Medulla oblongata (tissue), 1 donor: Measurements from ENCODE around the gene EXOSC2.

Experiments used
- DNase-seq: peaks from one replicate; pipeline ENCODE4 v3.0.0-alpha.2; 2015; ENCODE audit errors: extremely low spot score

EXOSC2 gene

GRCh38 chr9:130693426-130694191, at the start of gene EXOSC2:
Gene EXOSC2, plus strand, starts transcription at chr9:130693780. Its CDS starts 12 bp downstream, at chr9:130693792.
- peak; percentile 99 for DNase-seq

GRCh38 chr9:130651221-130651620, 42.4 kb upstream of the EXOSC2 start:
- no peak for DNase-seq

- DNase-seq: no peak
Observed at GRCh38 chr9:130651752-130652151, 41.8 kb upstream of the EXOSC2 start.

DNA sequence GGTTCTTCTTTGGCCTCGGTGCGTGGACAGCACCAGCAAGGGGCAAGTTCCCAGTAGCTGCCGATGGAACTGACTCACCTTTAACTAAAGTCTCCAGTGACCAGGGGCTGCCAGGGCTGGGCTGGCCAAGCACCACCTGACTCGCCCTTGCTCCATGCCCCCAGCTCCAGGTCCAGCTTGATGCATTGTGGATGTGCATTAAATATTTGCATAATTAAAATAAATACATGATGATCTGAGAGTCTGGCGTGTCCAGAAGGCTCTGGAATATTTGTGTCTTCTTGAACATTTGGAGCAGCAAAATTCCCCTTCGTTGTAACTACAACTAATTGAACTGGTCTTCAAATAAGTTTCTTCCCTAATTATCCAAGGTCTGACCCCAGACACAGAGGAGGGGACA, 38.7 kb upstream of the EXOSC2 start:
- DNase-seq: no peak

- DNase-seq: no peak
Observed at GRCh38 chr9:130658893-130659698, 34.5 kb upstream of the EXOSC2 start.

DNA sequence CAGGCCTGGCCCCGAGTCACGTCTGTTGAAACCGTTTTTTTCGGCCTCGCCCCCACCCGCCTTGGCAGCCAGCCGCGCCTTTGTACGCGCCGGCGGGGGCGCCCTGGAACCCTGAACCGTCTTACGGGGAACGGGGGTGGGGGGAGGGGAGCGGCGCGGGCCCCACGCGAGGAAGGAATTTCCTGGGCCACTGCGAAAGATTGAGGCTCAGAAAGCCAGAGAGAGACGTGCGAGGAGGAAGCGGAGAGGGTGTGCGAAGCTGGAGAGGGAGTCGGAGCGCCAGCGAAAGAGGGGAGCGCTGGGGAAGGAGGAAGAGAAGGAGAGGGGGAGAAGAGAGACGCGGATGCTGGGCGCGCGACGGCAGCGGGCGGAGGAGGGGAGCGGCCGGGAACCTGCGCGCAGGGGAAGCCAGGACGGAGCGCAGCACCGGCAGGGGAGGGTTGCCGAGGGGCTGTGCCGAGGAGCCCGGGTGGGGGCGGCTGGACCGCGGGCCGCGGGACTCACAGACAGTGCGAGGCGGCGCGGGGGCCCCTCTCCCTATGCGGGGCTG, 33.8 kb upstream of the EXOSC2 start:
- no peak for DNase-seq

DNA sequence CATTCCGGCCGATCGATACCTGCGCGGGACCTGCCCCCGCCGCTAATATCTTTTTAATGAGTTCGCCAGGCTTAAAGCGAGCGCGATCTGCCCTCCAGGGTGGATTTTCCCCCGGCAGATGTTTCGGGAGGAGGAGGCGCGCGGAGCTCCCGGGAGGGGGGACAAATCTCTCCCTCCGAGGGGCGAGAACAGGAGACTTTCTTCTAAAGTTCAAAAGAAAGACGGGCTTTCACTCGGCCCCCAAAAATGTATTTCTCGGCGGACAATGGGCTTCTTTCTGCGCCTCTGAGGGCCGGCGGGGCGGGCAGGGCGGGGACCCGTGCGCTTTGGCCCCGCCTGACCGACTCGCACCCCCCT, 33.3 kb upstream of the EXOSC2 start:
- DNase-seq: no peak

DNA sequence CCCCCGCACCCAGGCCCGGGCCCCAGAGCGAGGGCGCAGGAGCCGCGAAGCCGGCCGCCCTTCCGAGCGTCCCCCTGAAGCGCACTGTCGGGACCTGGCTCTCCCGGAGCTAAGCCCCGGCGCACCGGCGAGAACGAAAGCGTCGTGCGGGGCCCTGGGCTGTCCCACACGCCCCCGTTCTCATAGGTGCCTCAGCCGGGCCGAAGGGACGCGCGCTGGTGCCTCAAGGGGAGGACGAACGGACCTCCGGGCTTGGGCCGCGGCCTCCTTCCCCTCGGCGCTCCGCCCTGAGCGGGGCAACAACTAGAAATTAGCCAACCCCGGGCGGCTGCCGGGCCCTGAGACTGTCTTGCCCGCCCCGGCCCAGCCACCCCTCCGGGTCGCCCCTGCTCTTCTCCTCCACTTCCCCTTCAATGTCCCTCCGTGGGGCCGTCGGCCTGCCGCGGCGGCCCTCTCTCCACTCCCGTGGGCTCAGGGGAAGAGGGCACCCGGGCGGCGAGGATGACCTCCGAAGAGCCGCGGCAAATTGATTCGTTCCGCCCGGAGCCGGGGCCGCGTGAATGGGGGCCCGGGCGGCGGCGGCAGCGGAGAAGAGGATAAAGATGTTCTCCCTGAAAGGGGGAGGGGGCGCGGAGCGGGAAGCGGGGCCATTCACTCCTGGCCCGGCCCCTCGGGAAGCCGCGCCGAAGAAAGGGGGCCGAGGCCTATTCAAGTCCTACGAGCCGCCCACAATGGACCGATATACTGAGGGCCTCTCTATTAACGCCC, 32.7 kb upstream of the EXOSC2 start:
- DNase-seq: no peak

DNA sequence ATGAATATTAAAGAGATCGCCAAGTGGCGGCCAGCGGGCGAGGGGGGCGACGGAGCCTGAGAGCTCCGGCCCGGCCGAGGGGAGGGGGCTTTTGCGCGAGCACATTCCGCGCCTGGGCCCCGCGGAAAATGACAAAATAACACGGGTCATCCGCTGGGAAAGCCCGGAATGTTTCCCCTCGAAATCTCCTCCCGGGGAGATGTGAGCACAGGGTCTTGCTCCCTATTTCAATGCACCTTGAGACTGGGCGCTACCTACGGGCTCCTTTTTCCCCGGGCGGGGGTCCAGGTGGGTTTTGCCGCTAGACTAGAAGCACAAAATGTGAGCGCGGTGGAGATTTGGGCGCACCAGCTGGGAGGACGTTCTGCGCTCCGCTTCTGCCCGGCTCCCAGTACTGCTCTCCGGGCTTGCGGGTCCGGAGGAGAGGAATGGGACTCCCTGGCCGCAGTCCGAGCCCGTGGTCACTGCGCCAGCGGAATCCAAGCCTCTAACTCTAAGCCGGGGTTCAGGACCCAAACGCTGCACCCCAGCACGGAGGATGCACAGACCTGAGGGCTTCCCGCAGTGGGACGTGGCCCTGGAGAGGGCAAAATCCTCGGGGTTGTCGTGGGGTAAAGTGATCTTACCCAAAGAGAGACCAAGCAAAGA, 32.0 kb upstream of the EXOSC2 start:
- DNase-seq: no peak

GRCh38 chr9:130662099-130662969, 31.2 kb upstream of the EXOSC2 start:
- DNase-seq: no peak

DNA sequence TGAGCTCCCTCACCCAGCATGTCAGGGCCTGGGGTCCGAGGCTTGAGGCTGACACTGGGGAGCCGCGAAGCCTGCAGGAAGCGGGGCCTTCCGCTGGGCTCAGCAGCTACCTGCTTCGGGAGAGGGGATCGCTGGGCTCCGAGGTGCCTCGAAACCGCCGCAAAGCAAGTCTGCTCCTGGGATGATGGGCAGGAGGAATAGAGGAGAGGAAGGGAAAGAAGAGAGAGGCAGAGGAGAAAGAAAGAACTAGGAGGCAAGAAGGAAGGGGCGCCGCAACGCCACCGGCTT, 30.7 kb upstream of the EXOSC2 start:
- DNase-seq: no peak

- no peak for DNase-seq
Observed at GRCh38 chr9:130663258-130663976, 30.2 kb upstream of the EXOSC2 start.

- no peak for DNase-seq
Observed at GRCh38 chr9:130663977-130664250, 29.7 kb upstream of the EXOSC2 start.

- DNase-seq: no peak
Observed at GRCh38 chr9:130664251-130665028, 29.1 kb upstream of the EXOSC2 start, which contains the start of gene PRDM12. Gene PRDM12, plus strand, starts transcription at chr9:130664594. Its CDS starts 60 bp downstream, at chr9:130664654.

- no peak for DNase-seq
Observed at GRCh38 chr9:130665029-130665430, 28.6 kb upstream of the EXOSC2 start.

- DNase-seq: no peak
Observed at GRCh38 chr9:130665431-130666392, 27.9 kb upstream of the EXOSC2 start.

DNA sequence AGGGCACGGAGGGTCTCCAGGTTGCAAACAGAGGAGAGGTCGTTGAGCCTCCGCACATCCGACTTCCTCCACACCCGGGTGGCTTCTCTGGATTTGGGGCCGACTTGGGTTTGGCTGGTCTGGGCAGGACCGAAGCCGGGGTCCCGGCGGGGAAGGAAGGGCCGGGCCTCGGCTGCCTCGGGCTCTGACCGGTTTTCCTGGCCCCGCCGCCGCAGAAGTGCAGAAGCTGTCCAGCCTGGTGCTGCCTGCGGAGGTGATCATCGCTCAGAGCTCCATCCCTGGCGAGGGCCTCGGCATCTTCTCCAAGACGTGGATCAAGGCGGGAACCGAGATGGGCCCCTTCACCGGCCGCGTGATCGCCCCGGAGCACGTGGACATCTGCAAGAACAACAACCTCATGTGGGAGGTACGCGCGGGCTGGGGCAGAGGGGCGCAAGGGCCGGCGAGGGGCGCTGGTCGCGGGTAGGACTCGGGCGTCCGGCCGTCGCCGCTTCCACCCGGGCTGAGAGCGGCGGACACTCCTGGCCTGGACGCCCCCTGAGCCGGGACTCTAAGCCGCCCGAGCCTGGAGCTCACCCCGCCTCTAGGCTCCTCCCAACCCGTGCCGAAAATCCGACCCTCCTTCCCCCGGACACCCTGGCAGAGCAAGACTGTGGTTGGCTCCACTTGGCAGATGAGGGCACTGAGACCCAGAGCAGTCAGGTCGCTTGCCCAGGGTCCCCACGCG, 27.0 kb upstream of the EXOSC2 start:
- no peak for DNase-seq

DNA sequence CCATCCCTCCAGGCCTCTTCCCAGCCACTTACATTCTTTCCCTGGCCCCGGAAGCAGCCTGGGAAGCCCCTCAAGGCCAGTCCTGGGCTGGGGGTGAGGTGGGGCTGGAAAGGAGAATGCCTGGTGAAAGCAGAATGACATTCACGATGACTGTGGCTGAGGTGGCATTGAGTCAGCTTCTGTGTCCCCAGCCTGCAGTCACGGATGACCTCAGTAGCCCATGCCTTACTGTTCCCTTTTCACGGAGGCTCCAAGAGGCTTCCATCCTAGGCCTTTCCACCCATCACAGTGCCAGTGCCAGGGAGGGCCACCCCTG, 26.5 kb upstream of the EXOSC2 start:
- DNase-seq: no peak
